K562 (cell line): Measurements from ENCODE around the gene AGXT. TPM values are rescaled to one million over a fixed set of nuclear protein-coding genes. Genes with fewer than 3 reads are reported as not detected.

Experiments
- ATAC-seq: fragments of 200-7000 bp; cut with Tn5 transposase; 3 replicates; pipeline ENCODE4 v1.9.1; 2020; ENCODE audit warnings: moderate library complexity
- BruUV-seq: library from RNA; stranded (reverse); fragments of 400-500 nt; replicated peaks from 2 replicates; lab custom pipeline; 2021; lab: Mats Ljungman, UMichigan
- CTCF ChIA-PET: fragments of 300-600 bp; formaldehyde crosslinking; extraction: SDS; loops from one replicate; lab custom pipeline; 2021; ENCODE audit warnings: low intra/inter-chr PET ratio; lab: Yijun Ruan, JAX
- POLR2A ChIA-PET: fragments of 300-600, 350-650 bp; sonication (Branson Sonifier 250); formaldehyde crosslinking; extraction: SDS; loops from one replicate; lab custom pipeline; 2021; ENCODE audit warnings: antibody characterized with exemption, inconsistent platforms; lab: Yijun Ruan, JAX
- DNase-seq, 4 experiments: peaks; one replicate each; pipeline versions ENCODE4 v3.0.0 to v3.0.0-alpha.2; 2011 to 2018; ENCODE audit warnings: low spot score in 3 of 4, mixed read lengths in 3 of 4; ENCODE audit errors: extremely low read depth in 1 of 4
- FAIRE-seq: peaks from 2 replicates; lab custom pipeline; 2011; peaks lifted over from hg19 to GRCh38; lab: Jason Lieb, UNC
- H2AFZ ChIP-seq: 2 replicates; pipeline ENCODE4 v1.6.0; 2011; ENCODE audit warnings: low read depth, low read length, control low read depth, inconsistent platforms
- H3K27ac ChIP-seq: fragments of 200-600 bp; 3 replicates; pipeline ENCODE4 v1.8.0; 2011; ENCODE audit warnings: low read depth, mild to moderate bottlenecking, control low read depth, inconsistent platforms, low read length, moderate library complexity, mixed read lengths; ENCODE audit errors: extremely low read depth
- H3K27me3 ChIP-seq, 2 experiments: fragments of 300-600 bp in 1 of 2; 2 replicates in 1 of 2; 3 replicates in 1 of 2; pipeline versions ENCODE4 v1.6.0 to v1.8.0; 2011; ENCODE audit warnings: inconsistent platforms in 2 of 2, low read length in 2 of 2, mild to moderate bottlenecking in 1 of 2, mixed read lengths in 1 of 2, moderate library complexity in 1 of 2; ENCODE audit not compliant: control insufficient read depth in 2 of 2, insufficient read depth in 2 of 2
- H3K36me3 ChIP-seq: fragments of 300-600 bp; 3 replicates; pipeline ENCODE4 v1.8.0; 2011; ENCODE audit warnings: mild to moderate bottlenecking, low read length, inconsistent platforms; ENCODE audit not compliant: control insufficient read depth, insufficient read depth
- H3K4me1 ChIP-seq, 2 experiments: fragments of 200-600 bp in 1 of 2; replicated peaks in 1 of 2; 2 replicates in 1 of 2; 3 replicates in 1 of 2; pipeline versions ENCODE4 v1.5.1 to v1.8.0; 2011; ENCODE audit warnings: inconsistent platforms in 2 of 2, low read length in 2 of 2, mild to moderate bottlenecking in 1 of 2, mixed read lengths in 1 of 2, moderate library complexity in 1 of 2; ENCODE audit not compliant: control insufficient read depth in 2 of 2, insufficient read depth in 2 of 2
- H3K4me2 ChIP-seq: 2 replicates; pipeline ENCODE4 v1.6.1; 2011; ENCODE audit warnings: low read length, control low read depth, inconsistent platforms, mixed read lengths; ENCODE audit not compliant: insufficient read depth
- H3K4me3 ChIP-seq: fragments of 200-600 bp; sonication (generic), shearing (Covaris generic); 2 replicates; pipeline ENCODE4 v1.5.1; 2016; ENCODE audit warnings: control low read depth, inconsistent platforms
- H3K79me2 ChIP-seq: fragments of 200-600 bp; 3 replicates; pipeline ENCODE4 v1.8.0; 2011; ENCODE audit warnings: low read length, inconsistent platforms; ENCODE audit not compliant: control insufficient read depth, insufficient read depth
- H3K9ac ChIP-seq, 2 experiments: 2 replicates each; pipeline versions ENCODE4 v1.6.0 to v1.6.1; 2011; ENCODE audit warnings: low read depth in 2 of 2, low read length in 2 of 2, control low read depth in 1 of 2, inconsistent platforms in 1 of 2, mild to moderate bottlenecking in 1 of 2, mixed read lengths in 1 of 2; ENCODE audit not compliant: insufficient read depth in 1 of 2
- H3K9me1 ChIP-seq: one replicate; pipeline ENCODE4 v1.6.0; 2011; ENCODE audit warnings: inconsistent platforms, mild to moderate bottlenecking, low read length, moderate library complexity; ENCODE audit not compliant: control insufficient read depth, insufficient read depth
- H3K9me3 ChIP-seq: replicated peaks from 2 replicates; pipeline ENCODE4 v1.5.1; 2011; ENCODE audit warnings: low read depth, low read length, inconsistent platforms; ENCODE audit not compliant: control insufficient read depth, insufficient read depth
- H4K20me1 ChIP-seq: replicated peaks from 2 replicates; pipeline ENCODE4 v1.6.1; 2011; ENCODE audit warnings: low read length, inconsistent platforms, mixed read lengths; ENCODE audit not compliant: control insufficient read depth, insufficient read depth
- BRF1 ChIP-seq: IDR thresholded peaks from 3 replicates; pipeline ENCODE4 v1.6.1; 2011; ENCODE audit warnings: borderline replicate concordance, mild to moderate bottlenecking; ENCODE audit not compliant: insufficient read length; ENCODE audit errors: extremely low read depth
- GMEB1 ChIP-seq: fragments of 250-450 bp; sonication (Bioruptor Pico); IDR thresholded peaks from 2 replicates; pipeline ENCODE4 v1.4.0; 2020; ENCODE audit warnings: mild to moderate bottlenecking
- MTF1 ChIP-seq: fragments of 250-450 bp; sonication (Bioruptor Pico); IDR thresholded peaks from 2 replicates; pipeline ENCODE4 v1.9.0; 2021; ENCODE audit warnings: moderate library complexity, mild to moderate bottlenecking, inconsistent platforms, borderline replicate concordance
- NR0B1 ChIP-seq: fragments of 450-650 bp; IDR thresholded peaks from one replicate; pipeline ENCODE4 v1.6.1; 2018; ENCODE audit warnings: mild to moderate bottlenecking, moderate library complexity; ENCODE audit not compliant: partially characterized antibody
- NR4A1 ChIP-seq, 2 experiments: fragments of 250-450 bp in 1 of 2; fragments of 450-650 bp in 1 of 2; sonication (Bioruptor Pico) in 1 of 2; IDR thresholded peaks; 2 replicates each; pipeline versions ENCODE4 v1.4.0 to v1.6.1; 2016 to 2020; ENCODE audit warnings: mild to moderate bottlenecking in 2 of 2, missing compliant biosample characterization in 1 of 2, missing genetic modification characterization in 1 of 2, moderate library complexity in 1 of 2
- TARDBP ChIP-seq: fragments of 450-650 bp; IDR thresholded peaks from 2 replicates; pipeline ENCODE4 v1.6.1; 2016
- THRAP3 ChIP-seq: fragments of 450-650 bp; IDR thresholded peaks from 2 replicates; pipeline ENCODE4 v1.6.1; 2016; ENCODE audit warnings: mild to moderate bottlenecking, inconsistent platforms, borderline replicate concordance
- ZC3H8 ChIP-seq: fragments of 450-650 bp; IDR thresholded peaks from 2 replicates; pipeline ENCODE4 v1.6.1; 2017
- ZNF507 ChIP-seq: conservative IDR thresholded peaks from 2 replicates; pipeline ENCODE4 v1.6.1; 2017; ENCODE audit warnings: missing genetic modification characterization, missing compliant biosample characterization
- ZNF561 ChIP-seq: fragments of 450-650 bp; formaldehyde crosslinking; conservative IDR thresholded peaks from 2 replicates; pipeline ENCODE4 v1.4.0; 2020; ENCODE audit warnings: mild to moderate bottlenecking, moderate library complexity
- WGBS: fragments of 100-300 bp; shearing (Covaris generic); methylation state at CpG from one replicate; pipeline ENCODE4 v1.1.6; 2016; ENCODE audit warnings: low coverage, mixed read lengths; ENCODE audit not compliant: insufficient coverage; ENCODE audit errors: missing lambda C conversion rate; 5-methylcytosine and 5-hydroxymethylcytosine counted together
- in situ Hi-C: fragments of 300-500 bp; cut with MboI; formaldehyde crosslinking; loops from 4 replicates; pipeline ENCODE4 v1.15.0; 2018; ENCODE audit warnings: inconsistent platforms, mixed read lengths
- intact Hi-C: fragments of 100-400 bp; cut with micrococcal nuclease; formaldehyde crosslinking; loops from 2 replicates; pipeline ENCODE4 v1.14.2; 2022
- polyA plus RNA-seq, 8 experiments: library from polyadenylated mRNA; depleted of rRNA in 4 of 8; stranded (reverse) in 5 of 8; unstranded in 3 of 8; fragments of >200 nt; fragmentation: Nextera tagmentation in 2 of 8; fragmentation: Illumina TruSeq in 1 of 8; extraction: Ambion mirVana in 2 of 8; extraction: Trizol in 1 of 8; gene quantifications; 2 replicates each; pipeline versions ENCODE4 v1.2.1 to v1.2.3, GENCODE V29; 2011 to 2014; ENCODE audit warnings: inconsistent platforms in 1 of 8, missing spikeins in 1 of 8
- total RNA-seq, 7 experiments: library from RNA; depleted of rRNA in 6 of 7; stranded (reverse); fragments of >200 nt in 6 of 7; fragmentation: Illumina TruSeq in 2 of 7; extraction: Trizol in 2 of 7; gene quantifications; 2 replicates each; pipeline versions ENCODE4 v1.2.1 to v1.2.3, GENCODE V29; 2011 to 2021; ENCODE audit warnings: low replicate concordance in 1 of 7

The AGXT gene
- total and polyA plus RNA-seq, 9 of the 15 experiments (the other 6 are each of a cell fraction or from before 2014, with no cell fraction given): 0.18 TPM; not detected in 8

- no peak for TF ChIP-seq THRAP3
Measured at GRCh38 chr2:240893363-240893844, 24.8 kb downstream of the AGXT start (continued).

- Histone ChIP-seq H3K4me3 (no peak overlapping the region), H3K9me3 (no peaks in the 10 kb centered on the region), H3K4me1 (peaks cover 0 to 7% of the 10 kb centered on the region in 2 experiments; a peak in 2 of 5 replicates), H3K36me3 (no peaks in the 10 kb centered on the region), H3K9me1 (no peaks in the 10 kb centered on the region), H2AFZ (no peak overlapping the region), H3K27me3 (peaks cover 0 to 24% of the 10 kb centered on the region in 2 experiments; a peak in 3 of 5 replicates), H3K27ac (no peak overlapping the region), H3K4me2 (no peak overlapping the region), H3K79me2 (no peaks in the 10 kb centered on the region), H4K20me1 (0 out of 2 replicates have a peak, but pooled peaks cover 7% of the 10 kb centered on the region), H3K9ac (no peak overlapping the region)
- ChIA-PET POLR2A (no interaction called here), CTCF (no interaction called here)
- intact Hi-C loops: no loop called here
- no peak for FAIRE-seq
- no peak for DNase-seq
- in situ Hi-C loops: no loop called here
- 16% methylated on average over 9 of the region's 9 CpGs for WGBS
- no peak for ATAC-seq
- BruUV-seq: no TSS peak
- TF ChIP-seq ZNF561 (CRISPR knock-in tag) (no peak), GMEB1 (CRISPR knock-in tag) (no peak), TARDBP (no peak), ZC3H8 (no peak), ZNF507 (tag) (no peak), BRF1 (no peak), MTF1 (CRISPR knock-in tag) (no peak), NR0B1 (no peak), NR4A1 (CRISPR knock-in tag; IDR thresholded peaks at IDR 0.05) (no peak), NR4A1 (tag; IDR thresholded peaks at IDR 0.05) (no peak)
Measured at GRCh38 chr2:240894006-240894405, 25.4 kb downstream of the AGXT start.
